Sigmoid colon (tissue), 4 donors: Measurements from ENCODE around the gene RASA2.
"Not testable (repeated sequence)": the region's sequence is repeated elsewhere in the genome, so short reads cannot be mapped to it uniquely, and the experiment has no call there.

ENCODE experiments used
- EP300 ChIP-seq, 4 donors: sonication (generic); formaldehyde crosslinking; IDR thresholded peaks; one replicate each; pipeline ENCODE4 v1.6.1; 2017; ENCODE audit warnings: antibody characterized with exemption in 4 of 4
- POLR2A ChIP-seq, 2 donors: fragments of 450-650 bp; IDR thresholded peaks; one replicate each; pipeline ENCODE4 v1.6.1; 2016; ENCODE audit warnings: antibody characterized with exemption in 2 of 2, mild to moderate bottlenecking in 2 of 2, moderate library complexity in 2 of 2
- POLR2AphosphoS5 ChIP-seq, 4 donors: sonication (generic); formaldehyde crosslinking; IDR thresholded peaks; one replicate each; pipeline ENCODE4 v1.6.1; 2017; ENCODE audit warnings: antibody characterized with exemption in 4 of 4
- TF ChIP-seq, protein P1 (sequence below), 4 experiments: fragments of 450-650 bp in 3 of 4; fragments of 200-600 bp in 1 of 4; IDR thresholded peaks; one replicate each; pipeline ENCODE4 v1.5.1; 2016 to 2019; ENCODE audit warnings: antibody characterized with exemption in 4 of 4, mild to moderate bottlenecking in 3 of 4, moderate library complexity in 2 of 4

GRCh38 chr3:141536017-141536416 is 49.2 kb downstream of the RASA2 start:
- not testable (repeated sequence) for TF ChIP-seq EP300, POLR2A, POLR2AphosphoS5 (IDR thresholded peaks at IDR 0.05)
- TF ChIP-seq, protein P1, sequence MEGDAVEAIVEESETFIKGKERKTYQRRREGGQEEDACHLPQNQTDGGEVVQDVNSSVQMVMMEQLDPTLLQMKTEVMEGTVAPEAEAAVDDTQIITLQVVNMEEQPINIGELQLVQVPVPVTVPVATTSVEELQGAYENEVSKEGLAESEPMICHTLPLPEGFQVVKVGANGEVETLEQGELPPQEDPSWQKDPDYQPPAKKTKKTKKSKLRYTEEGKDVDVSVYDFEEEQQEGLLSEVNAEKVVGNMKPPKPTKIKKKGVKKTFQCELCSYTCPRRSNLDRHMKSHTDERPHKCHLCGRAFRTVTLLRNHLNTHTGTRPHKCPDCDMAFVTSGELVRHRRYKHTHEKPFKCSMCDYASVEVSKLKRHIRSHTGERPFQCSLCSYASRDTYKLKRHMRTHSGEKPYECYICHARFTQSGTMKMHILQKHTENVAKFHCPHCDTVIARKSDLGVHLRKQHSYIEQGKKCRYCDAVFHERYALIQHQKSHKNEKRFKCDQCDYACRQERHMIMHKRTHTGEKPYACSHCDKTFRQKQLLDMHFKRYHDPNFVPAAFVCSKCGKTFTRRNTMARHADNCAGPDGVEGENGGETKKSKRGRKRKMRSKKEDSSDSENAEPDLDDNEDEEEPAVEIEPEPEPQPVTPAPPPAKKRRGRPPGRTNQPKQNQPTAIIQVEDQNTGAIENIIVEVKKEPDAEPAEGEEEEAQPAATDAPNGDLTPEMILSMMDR (IDR thresholded peaks at IDR 0.05): not testable (repeated sequence)
